ENCODE data around the gene TGM2. TPM values are rescaled to one million over a fixed set of nuclear protein-coding genes. Genes with fewer than 3 reads are reported as not detected.

TGM2 gene
- total RNA-seq, 1 donor from 2014 or later, result 0.72 TPM

- Mint-ChIP-seq H3K36me3 (ENCODE audit: insufficient read depth) (no peaks in the 10 kb centered on the region), H3K4me3 (ENCODE audit: low read depth) (no peak overlapping the region), H3K9me3 (ENCODE audit: low read depth) (no peaks in the 10 kb centered on the region), H3K4me1 (ENCODE audit: low read depth) (no peaks in the 10 kb centered on the region), H3K27ac (no peak overlapping the region), H3K27me3 (peaks cover 4% of the 10 kb centered on the region)
- no peak for DNase-seq (ENCODE audit: low spot score, unreplicated experiment)
- TF ChIP-seq CTCF (IDR thresholded peaks at IDR 0.05; ENCODE audit: unreplicated experiment), result no peak
Measured at GRCh38 chr20:38130687-38131587, 34.1 kb downstream of the TGM2 start.

- H3K9me3 Mint-ChIP-seq (ENCODE audit: low read depth), result no peaks in the 10 kb centered on the region
- H3K4me1 Mint-ChIP-seq (ENCODE audit: low read depth), result no peaks in the 10 kb centered on the region
- H3K36me3 Mint-ChIP-seq (ENCODE audit: insufficient read depth), result no peaks in the 10 kb centered on the region
- no peak for DNase-seq (ENCODE audit: low spot score, unreplicated experiment)
- no peak for TF ChIP-seq CTCF (IDR thresholded peaks at IDR 0.05; ENCODE audit: unreplicated experiment)
- H3K4me3 Mint-ChIP-seq (ENCODE audit: low read depth), result no peak overlapping the region
- no peak overlapping the region for H3K27ac Mint-ChIP-seq
- H3K27me3 Mint-ChIP-seq, result peaks cover 4% of the 10 kb centered on the region
Measured at GRCh38 chr20:38129893-38130609, 35.0 kb downstream of the TGM2 start.

- Mint-ChIP-seq H3K27ac (no peak overlapping the region), H3K9me3 (ENCODE audit: low read depth) (no peaks in the 10 kb centered on the region), H3K4me1 (ENCODE audit: low read depth) (no peaks in the 10 kb centered on the region), H3K4me3 (ENCODE audit: low read depth) (no peak overlapping the region), H3K27me3 (peaks cover 4% of the 10 kb centered on the region), H3K36me3 (ENCODE audit: insufficient read depth) (no peaks in the 10 kb centered on the region)
- TF ChIP-seq CTCF (IDR thresholded peaks at IDR 0.05; ENCODE audit: unreplicated experiment), result no peak
- DNase-seq (ENCODE audit: low spot score, unreplicated experiment), result no peak
Measured at GRCh38 chr20:38129248-38129865, 35.7 kb downstream of the TGM2 start.

- Mint-ChIP-seq H3K9me3 (ENCODE audit: low read depth) (no peaks in the 10 kb centered on the region), H3K27ac (no peak overlapping the region), H3K4me3 (ENCODE audit: low read depth) (no peak overlapping the region)
Measured at GRCh38 chr20:38128691-38129090, 36.4 kb downstream of the TGM2 start.

More at GRCh38 chr20:38128691-38129090, 36.4 kb downstream of the TGM2 start:
- Mint-ChIP-seq H3K36me3 (ENCODE audit: insufficient read depth) (no peaks in the 10 kb centered on the region), H3K4me1 (ENCODE audit: low read depth) (no peaks in the 10 kb centered on the region), H3K27me3 (peaks cover under 1% of the 10 kb centered on the region)
- DNase-seq (ENCODE audit: low spot score, unreplicated experiment), result no peak
- no peak for TF ChIP-seq CTCF (IDR thresholded peaks at IDR 0.05; ENCODE audit: unreplicated experiment)

Data from progenitor cell of endocrine pancreas (in vitro differentiated cells).